Omental fat pad (tissue), 4 donors: ENCODE measurements around the gene EDEM3. TPM values are rescaled to one million over a fixed set of nuclear protein-coding genes. Genes with fewer than 3 reads are reported as not detected.

Experiments
- ATAC-seq: fragments of 150-250 bp; one replicate; pipeline ENCODE4 v1.9.1; 2016; ENCODE audit warnings: mild to moderate bottlenecking, moderate library complexity; ENCODE audit not compliant: low FRiP score
- DNase-seq: peaks from one replicate; pipeline ENCODE4 v3.0.0-alpha.2; 2019; ENCODE audit warnings: low spot score
- total RNA-seq, 4 donors: library from RNA; depleted of rRNA; stranded (reverse); fragments of >200 nt; gene quantifications; one replicate each; pipeline ENCODE4 v1.1.0, GENCODE V29; 2016
- TF ChIP-seq, protein P1 (sequence below), 3 donors: fragments of 450-650 bp; IDR thresholded peaks; one replicate each; pipeline ENCODE4 v1.5.1; 2016 to 2017; ENCODE audit warnings: antibody characterized with exemption in 3 of 3, mild to moderate bottlenecking in 3 of 3, moderate library complexity in 2 of 3

The EDEM3 gene
- total RNA-seq, 4 donors from 2014 or later = 33.5 to 72.5 (median 40.9) TPM

DNA sequence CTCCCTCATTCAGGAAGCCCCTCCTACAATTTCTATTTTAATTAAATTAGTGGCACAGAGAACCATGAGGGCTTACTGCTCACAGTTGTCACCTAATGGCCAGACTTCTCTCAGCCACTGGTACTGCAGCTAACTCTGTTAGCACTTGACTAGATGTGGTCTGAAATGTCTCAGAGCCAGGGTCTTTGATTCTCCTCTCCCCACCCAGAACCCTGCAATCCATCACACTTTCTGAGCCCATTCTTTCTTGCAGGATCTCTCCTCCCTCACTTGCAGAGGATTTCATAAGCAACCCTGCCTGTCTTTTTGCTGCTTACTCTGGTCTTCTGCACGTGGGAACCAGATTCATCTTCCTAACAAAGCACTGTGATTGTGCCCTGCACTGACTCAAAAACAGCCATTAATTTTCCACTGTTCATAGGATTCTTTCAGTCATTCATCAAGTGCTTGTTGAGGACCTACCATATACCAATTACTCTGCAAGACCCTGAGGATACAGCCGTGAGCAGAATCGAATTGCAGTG, 108.4 kb downstream of the EDEM3 start:
- DNase-seq (no peak), ATAC-seq (no peak)
- TF ChIP-seq, protein P1, sequence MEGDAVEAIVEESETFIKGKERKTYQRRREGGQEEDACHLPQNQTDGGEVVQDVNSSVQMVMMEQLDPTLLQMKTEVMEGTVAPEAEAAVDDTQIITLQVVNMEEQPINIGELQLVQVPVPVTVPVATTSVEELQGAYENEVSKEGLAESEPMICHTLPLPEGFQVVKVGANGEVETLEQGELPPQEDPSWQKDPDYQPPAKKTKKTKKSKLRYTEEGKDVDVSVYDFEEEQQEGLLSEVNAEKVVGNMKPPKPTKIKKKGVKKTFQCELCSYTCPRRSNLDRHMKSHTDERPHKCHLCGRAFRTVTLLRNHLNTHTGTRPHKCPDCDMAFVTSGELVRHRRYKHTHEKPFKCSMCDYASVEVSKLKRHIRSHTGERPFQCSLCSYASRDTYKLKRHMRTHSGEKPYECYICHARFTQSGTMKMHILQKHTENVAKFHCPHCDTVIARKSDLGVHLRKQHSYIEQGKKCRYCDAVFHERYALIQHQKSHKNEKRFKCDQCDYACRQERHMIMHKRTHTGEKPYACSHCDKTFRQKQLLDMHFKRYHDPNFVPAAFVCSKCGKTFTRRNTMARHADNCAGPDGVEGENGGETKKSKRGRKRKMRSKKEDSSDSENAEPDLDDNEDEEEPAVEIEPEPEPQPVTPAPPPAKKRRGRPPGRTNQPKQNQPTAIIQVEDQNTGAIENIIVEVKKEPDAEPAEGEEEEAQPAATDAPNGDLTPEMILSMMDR (IDR thresholded peaks at IDR 0.05) = no peak

DNA sequence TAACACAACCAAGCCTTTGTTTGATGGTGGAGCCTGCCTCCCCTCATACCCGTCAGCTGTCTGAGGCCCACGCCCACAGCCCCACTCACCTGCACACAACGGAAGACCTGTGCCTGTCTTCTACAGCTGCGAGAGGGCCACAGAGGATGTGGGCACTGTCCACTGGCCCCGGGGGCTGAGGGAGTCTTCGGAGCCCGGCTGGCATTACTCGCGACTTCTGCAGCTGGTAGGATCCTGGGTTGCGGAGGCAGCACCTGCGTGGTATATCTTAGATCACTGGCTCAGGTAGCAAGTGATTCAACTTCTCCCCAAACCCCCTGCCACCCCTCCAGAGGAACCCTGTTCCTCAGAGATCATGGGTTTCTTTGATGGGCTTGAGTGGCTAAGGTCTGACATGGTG, 109.9 kb downstream of the EDEM3 start:
- DNase-seq = no peak
- no peak for ATAC-seq
- TF ChIP-seq, protein P1 (IDR thresholded peaks at IDR 0.05) = no peak

DNA sequence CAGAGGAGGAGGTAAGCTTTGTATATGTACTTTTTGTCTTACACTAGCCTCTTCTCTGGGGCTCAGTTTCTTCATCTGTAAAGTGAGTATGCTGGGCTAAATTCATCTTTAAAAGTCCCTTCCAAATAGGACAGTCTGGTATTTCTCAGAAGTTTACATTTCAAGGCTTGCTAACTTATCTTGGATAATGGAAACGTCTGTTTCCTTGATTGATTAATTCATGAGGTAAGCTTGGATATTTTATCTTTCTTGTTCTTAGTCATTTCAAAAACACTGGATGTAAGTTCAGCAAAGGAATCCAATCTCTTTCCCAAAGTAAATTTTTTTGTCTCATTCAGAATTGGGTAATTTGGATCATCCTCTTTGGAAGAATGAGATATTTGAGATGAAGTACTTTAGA, 111.0 kb downstream of the EDEM3 start:
- TF ChIP-seq, protein P1 (IDR thresholded peaks at IDR 0.05) = no peak
- DNase-seq (no peak), ATAC-seq (no peak)

DNA sequence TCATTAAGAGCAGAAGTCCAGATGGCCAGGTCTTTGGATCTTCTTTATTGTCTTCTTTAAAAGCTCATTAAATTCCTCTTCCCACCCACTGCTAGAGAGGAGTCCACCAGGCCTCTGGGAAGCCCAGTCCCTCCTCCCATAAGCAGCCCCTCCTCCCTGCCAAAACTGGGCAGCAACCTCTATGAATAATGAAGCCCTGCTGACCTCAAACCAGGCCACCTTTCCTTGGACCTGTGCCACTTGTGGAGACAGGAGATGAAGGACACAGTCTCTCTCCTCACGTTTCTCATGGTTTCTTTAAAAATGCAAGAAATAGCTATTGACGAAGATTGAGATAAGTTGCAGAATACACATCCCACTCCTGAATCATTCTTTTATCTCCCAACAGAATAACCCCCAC, 112.8 kb downstream of the EDEM3 start:
- no peak for ATAC-seq
- no peak for DNase-seq
- TF ChIP-seq, protein P1 (IDR thresholded peaks at IDR 0.05) = no peak

DNA sequence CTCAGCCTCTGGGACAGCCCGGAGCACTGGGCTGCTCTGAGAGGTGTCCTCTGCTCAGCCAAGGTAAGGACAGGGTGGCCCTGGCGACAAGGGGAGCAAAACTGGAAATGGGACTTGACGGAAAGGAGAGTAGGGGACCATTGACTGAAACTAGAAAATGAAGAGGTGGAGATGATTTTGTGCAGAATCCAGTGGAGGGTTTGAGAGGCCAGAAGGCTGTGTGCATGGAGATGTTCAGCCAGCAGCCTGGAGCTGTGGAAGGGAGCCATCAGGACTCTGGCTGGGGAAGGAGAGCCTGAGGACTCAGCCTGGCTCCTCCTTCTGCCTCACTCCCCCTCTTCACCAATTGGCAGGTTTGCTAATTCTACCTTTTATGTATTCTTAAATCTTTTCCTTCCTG, 114.2 kb downstream of the EDEM3 start:
- TF ChIP-seq, protein P1 (IDR thresholded peaks at IDR 0.05) = no peak
- no peak for ATAC-seq
- DNase-seq = no peak

Other genes starting within 250 kb of the EDEM3 start
- gene NIBAN1, start 219.7 kb upstream of the EDEM3 start, total RNA-seq = 10 to 100 TPM; 10.7 to 34.7 (median 15.8) TPM